ENCODE measurements around the gene SORBS1.

The SORBS1 gene

DNA sequence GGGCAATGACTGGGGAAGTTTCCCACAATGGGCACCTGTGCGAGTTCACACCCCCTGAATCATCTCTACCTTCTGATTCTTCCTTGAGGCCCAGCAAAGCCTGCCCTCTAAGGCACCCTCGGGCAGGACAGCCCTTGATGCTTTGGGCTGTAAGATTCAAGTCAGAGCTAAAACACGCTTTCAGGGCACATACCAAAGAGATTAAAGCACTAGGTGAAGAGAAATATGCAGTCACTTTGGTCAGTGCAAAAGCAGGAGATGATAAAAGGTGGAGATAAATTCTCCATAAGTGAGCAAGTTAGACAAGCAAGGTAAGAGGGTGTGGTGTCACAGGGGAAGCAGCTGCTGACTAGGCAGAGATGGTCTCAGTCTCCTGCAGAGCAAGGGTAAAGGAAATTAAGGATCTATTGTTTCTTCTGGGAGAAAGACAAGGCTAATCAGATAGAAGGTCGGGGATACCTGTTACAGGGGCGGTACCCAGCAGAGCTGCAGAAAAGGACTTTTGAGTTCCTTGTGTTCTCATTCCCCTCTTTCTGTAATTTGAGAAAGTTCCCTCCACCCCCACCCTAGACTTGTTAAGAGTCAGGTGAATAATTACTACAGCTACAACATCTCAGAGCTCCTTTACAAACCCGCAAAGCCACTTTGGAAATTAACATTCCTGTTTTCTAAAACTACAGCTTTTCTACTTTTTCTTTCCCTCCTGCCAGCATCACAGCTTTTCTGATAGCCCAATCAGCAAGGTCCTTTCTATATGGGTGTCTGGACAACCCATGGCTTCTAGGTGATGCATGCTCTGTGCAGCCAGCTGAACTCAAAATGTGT, 296.7 kb downstream of the SORBS1 start:
- DNase-seq (ENCODE audit: low spot score) = no peak

DNA sequence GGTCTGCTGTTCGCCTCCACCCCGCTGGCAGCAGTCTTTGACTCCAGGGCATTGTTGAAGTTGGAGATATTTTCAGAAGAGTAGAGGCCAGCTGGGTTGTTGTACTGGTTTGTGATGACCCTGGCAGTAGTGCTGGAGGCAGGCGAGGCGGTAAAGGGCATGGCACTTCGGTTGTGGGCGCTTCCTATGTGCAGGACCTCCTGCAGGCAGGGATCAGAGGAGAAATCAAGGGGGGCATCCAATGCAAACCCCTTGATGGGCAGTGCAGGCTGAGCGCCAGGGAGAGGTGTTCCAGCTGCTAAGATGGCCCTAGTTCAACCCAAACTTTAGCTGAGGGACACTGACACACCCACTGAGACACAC, 297.3 kb downstream of the SORBS1 start:
- no peak for DNase-seq (ENCODE audit: low spot score)

DNA sequence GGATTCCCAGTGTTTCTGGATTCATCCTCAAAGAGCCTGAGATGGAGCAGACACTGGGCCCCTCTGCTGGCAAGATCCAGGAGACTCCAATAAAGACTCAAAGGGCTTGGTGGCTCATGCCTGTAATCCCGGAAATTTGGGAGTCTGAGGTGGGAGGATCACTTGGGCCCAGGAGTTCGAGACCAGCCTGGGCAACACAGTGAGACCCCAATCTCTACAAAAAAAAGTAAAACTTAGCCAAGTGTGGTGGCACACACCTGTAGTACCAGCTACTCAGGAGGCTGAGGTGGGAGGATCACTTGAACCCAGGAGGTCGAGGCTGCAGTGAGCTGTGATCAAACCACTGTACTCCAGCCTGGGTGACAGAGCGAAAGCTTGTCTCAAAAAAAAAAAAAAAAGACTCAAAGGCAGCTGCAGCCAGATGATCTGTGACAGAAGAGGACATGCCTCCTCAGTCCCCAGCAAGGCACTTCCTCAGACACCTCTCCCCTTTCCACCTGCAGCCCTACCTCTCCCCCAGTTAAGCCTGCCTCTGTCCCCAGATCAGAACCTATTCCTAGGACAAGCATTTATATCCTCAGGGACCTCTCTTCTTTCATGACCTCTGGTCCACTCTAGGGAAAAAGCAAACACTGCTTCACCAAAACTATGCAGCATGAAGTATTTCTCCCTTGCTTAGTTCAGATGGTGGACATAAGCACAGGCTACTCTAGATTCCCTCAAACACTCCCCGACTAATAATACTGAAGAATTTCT, 298.2 kb downstream of the SORBS1 start:
- DNase-seq (ENCODE audit: low spot score) = no peak

DNA sequence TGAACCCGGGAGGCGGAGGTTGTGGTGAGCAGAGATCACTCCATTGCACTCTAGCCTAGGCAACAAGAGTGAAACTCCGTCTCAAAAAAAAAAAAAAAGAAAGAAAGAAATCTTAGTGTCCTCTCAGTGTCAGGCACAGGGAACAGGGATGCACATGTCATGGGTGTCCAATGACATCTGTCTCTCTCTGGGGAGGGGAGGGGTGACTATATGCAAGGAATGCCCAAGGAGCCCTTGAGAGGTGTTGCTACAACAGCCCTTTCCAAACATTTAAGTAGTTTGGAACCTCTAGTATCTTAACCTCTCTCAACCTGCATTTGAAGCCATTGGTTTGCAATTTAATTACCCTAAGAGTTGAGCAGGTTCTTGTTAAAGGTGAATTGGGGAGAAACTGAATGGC, 299.2 kb downstream of the SORBS1 start:
- DNase-seq (ENCODE audit: low spot score) = no peak
